Heart left ventricle (tissue), 16 donors: ENCODE results near the gene ENOX2. TPM values are rescaled to one million over a fixed set of nuclear protein-coding genes. Genes with fewer than 3 reads are reported as not detected.

Experiments used
- ATAC-seq, 4 donors: fragments of 200-7000 bp; cut with Tn5 transposase; one replicate each; pipeline ENCODE4 v1.9.1; 2020 to 2022; ENCODE audit warnings: moderate library complexity in 4 of 4, mild to moderate bottlenecking in 3 of 4, moderate number of reproducible peaks in 1 of 4
- DNase-seq, 5 donors: peaks; one replicate each; pipeline ENCODE4 v3.0.0-alpha.2; 2020
- H3K27ac ChIP-seq, 12 donors: fragments of 200-600 bp; sonication (generic) in 4 of 12; one replicate each; pipeline versions ENCODE4 v1.5.0 to v1.8.0; 2016 to 2022; ENCODE audit warnings: mild to moderate bottlenecking in 2 of 12
- H3K27me3 ChIP-seq, 9 donors: fragments of 200-600 bp; sonication (generic) in 2 of 9; one replicate each; pipeline versions ENCODE4 v1.5.1 to v1.8.0; 2016 to 2022; ENCODE audit warnings: mild to moderate bottlenecking in 3 of 9
- H3K36me3 ChIP-seq, 9 donors: fragments of 200-600 bp; sonication (generic) in 2 of 9; one replicate each; pipeline versions ENCODE4 v1.5.0 to v1.8.0; 2018 to 2022; ENCODE audit warnings: mild to moderate bottlenecking in 2 of 9
- H3K4me1 ChIP-seq, 12 donors: fragments of 200-600 bp; sonication (generic) in 4 of 12; one replicate each; pipeline versions ENCODE4 v1.5.0 to v1.8.0; 2016 to 2022; ENCODE audit warnings: mild to moderate bottlenecking in 3 of 12
- H3K4me3 ChIP-seq, 12 donors: fragments of 200-600 bp; sonication (generic) in 4 of 12; one replicate each; pipeline versions ENCODE4 v1.5.0 to v1.8.0; 2017 to 2022; ENCODE audit warnings: mild to moderate bottlenecking in 9 of 12, moderate library complexity in 4 of 12
- H3K9me3 ChIP-seq, 12 donors: fragments of 200-600 bp; sonication (generic) in 4 of 12; one replicate each; pipeline versions ENCODE4 v1.5.0 to v1.8.0; 2016 to 2022; ENCODE audit warnings: mild to moderate bottlenecking in 1 of 12
- CTCF ChIP-seq, 12 donors: fragments of 200-600 bp; sonication (generic) in 4 of 12; IDR thresholded peaks; one replicate each; pipeline versions ENCODE4 v1.5.0 to v1.8.0; 2018 to 2022; ENCODE audit warnings: antibody characterized with exemption in 12 of 12, mild to moderate bottlenecking in 5 of 12
- POLR2A ChIP-seq, 2 donors: fragments of 450-650 bp; IDR thresholded peaks; one replicate each; pipeline ENCODE4 v1.6.1; 2017; ENCODE audit warnings: antibody characterized with exemption in 2 of 2, mild to moderate bottlenecking in 2 of 2, moderate library complexity in 2 of 2
- WGBS, 4 donors: extraction: QIAGEN DNeasy Blood & Tissue Kit in 2 of 4; methylation state at CpG; one replicate each; pipeline versions ENCODE4 v1.1.5 to v1.1.7; 2013 to 2018; 5-methylcytosine and 5-hydroxymethylcytosine counted together
- intact Hi-C, 10 donors: fragments of 100-400 bp; cut with DNase I; formaldehyde crosslinking; loops; one replicate each; pipeline versions ENCODE4 v1.11.1 to v1.14.2; 2022
- polyA plus RNA-seq, 2 donors: library from polyadenylated mRNA; stranded (reverse); fragments of 200-250 nt; gene quantifications; one replicate each; pipeline ENCODE4 v1.2.3, GENCODE V29; 2013
- total RNA-seq, 9 donors: library from RNA; depleted of rRNA in 2 of 9; stranded (reverse); fragments of >200 nt in 2 of 9; fragmentation: NEBNext Ultra II Directional in 3 of 9; extraction: Animal tissue kit (Norgen Biotek cat#: 25700) in 3 of 9; gene quantifications; one replicate each; pipeline versions ENCODE4 v1.1.0 to v1.2.4, GENCODE V29; 2016 to 2023
- donor health status: ischemic (EF 13 %, LVEDD 7.1; RV severe dilation, severe dysfunction).
- donor health status: healthy with polysubstance abuse.
- donor health status: DM: no; HTN: yes; CAD: no.
- donor health status: DM: no; HTN: no; CAD: no.
- donor health status: ischemic (EF 25% LVEDD 6.9; RV normal size, moderate dysfunction).
- donor health status: ischemic (EF 25% LVEDD 5.7; RV mildly dilated, moderate dysfunction).
- donor health status: healthy.
- donor health status: DM: yes; HTN: yes; CAD: no.
- donor health status: ischemic (EF 35%, LVEDD 5.7; RV mildly dilated, moderate dysfunction).
- donor health status: nonischemic (EF 11% LVEDD 7.7; RV severe dilation, severe dysfunction).
- donor health status: DM: yes; HTN: yes; CAD: no.
- donor health status: PGD.
- donor health status: ischemic (EF 29% LVEDD 5.4; RV normal size, mild dysfunction).
- donor health status: nonischemic (EF 23%, LVEDD 6.1; RV moderate dilation, normal function).

Gene ENOX2
- total and polyA plus RNA-seq, 11 donors, result 3.0 to 23.0 (median 17.4) TPM

GRCh38 chrX:130705591-130705990 lies 197.4 kb downstream of the ENOX2 start:
- intact Hi-C loops, result no loop called here
- no peak for ATAC-seq
- TF ChIP-seq POLR2A (IDR thresholded peaks at IDR 0.05), result no peak
- no peak for TF ChIP-seq CTCF (IDR thresholded peaks at IDR 0.05)
- Histone ChIP-seq H3K9me3 (no peaks in the 10 kb centered on the region), H3K27me3 (no peaks in the 10 kb centered on the region), H3K36me3 (peaks cover 0 to 4% (median 0%) of the 10 kb centered on the region in 9 donors), H3K4me3 (no peak overlapping the region), H3K4me1 (peaks cover 0 to 21% (median 2%) of the 10 kb centered on the region in 12 donors), H3K27ac (no peak overlapping the region)
- DNase-seq, result no peak
- WGBS, 4 donors, result 71 to 98% (median 83%) methylated on average over 3 of the region's 3 CpGs

GRCh38 chrX:130704053-130705038 lies 198.7 kb downstream of the ENOX2 start:
- H3K27ac ChIP-seq, result peak overlapping the region in 2 of 12 donors; percentile 26 to 39
- no peaks in the 10 kb centered on the region for H3K27me3 ChIP-seq
- TF ChIP-seq CTCF (IDR thresholded peaks at IDR 0.05) (no peak), POLR2A (IDR thresholded peaks at IDR 0.05) (no peak)
- DNase-seq (no peak), ATAC-seq (peak; percentile 20 to 34 (median 24))
- 60 to 81% (median 67%) methylated on average over 4 of the region's 4 CpGs for WGBS, 4 donors
- H3K9me3 ChIP-seq, result no peaks in the 10 kb centered on the region
- peaks cover 0 to 21% (median 2%) of the 10 kb centered on the region in 12 donors for H3K4me1 ChIP-seq
- peaks cover 0 to 4% (median 0%) of the 10 kb centered on the region in 9 donors for H3K36me3 ChIP-seq
- intact Hi-C loops, result no loop called here
- H3K4me3 ChIP-seq, result peak overlapping the region in 1 of 12 donors; percentile 7

DNA sequence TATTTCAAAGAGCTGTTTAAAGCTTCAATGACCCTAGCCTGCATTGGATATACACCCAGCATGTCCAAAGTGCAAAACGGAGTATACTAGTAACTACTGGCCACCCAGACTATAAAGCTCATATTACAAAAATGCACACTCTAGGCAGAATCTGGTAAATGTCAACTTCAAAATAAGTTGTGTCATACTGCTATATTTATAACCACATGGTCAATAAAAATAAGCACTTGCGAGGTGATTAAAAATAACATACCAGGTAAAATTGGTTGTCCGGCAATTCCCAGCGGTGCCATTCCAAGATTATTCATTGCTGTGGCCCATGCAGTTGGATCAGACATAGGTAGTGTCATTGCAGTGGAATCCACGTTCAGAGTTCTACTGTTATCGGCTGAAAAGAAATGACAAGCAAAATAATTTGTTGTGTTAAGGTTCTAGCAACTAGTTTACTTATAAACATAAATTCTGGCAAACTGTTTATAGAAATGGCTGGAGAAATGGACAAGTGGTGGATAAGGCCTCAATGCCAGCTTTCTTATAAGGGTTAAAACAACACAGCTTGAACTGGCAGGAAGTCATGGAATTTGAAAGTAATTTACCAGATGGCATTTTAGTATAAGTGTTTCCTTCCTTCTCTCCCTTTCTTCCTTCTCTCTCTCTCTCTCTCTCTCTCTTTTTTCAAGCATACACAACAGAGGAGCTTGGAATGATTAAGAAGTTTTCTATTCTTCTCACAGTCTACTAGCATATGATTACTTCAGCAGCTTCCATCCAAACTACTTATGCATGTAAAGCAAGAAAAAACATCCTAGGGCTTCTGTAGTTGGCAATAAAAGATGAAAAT lies 199.9 kb downstream of the ENOX2 start:
- ATAC-seq, result no peak
- 45 to 54% (median 47%) methylated on average over 6 of the region's 6 CpGs for WGBS, 4 donors
- H3K4me1 ChIP-seq, result peaks cover 0 to 21% (median 2%) of the 10 kb centered on the region in 12 donors
- H3K9me3 ChIP-seq, result no peaks in the 10 kb centered on the region
- TF ChIP-seq CTCF (IDR thresholded peaks at IDR 0.05), result no peak
- H3K4me3 ChIP-seq, result no peak overlapping the region
- no peaks in the 10 kb centered on the region for H3K27me3 ChIP-seq
- H3K36me3 ChIP-seq, result peaks cover 0 to 4% (median 0%) of the 10 kb centered on the region in 9 donors
- H3K27ac ChIP-seq, result peak overlapping the region in 3 of 12 donors; percentile 26 to 64 (median 49)
- intact Hi-C loops, result no loop called here
- no peak for DNase-seq

DNA sequence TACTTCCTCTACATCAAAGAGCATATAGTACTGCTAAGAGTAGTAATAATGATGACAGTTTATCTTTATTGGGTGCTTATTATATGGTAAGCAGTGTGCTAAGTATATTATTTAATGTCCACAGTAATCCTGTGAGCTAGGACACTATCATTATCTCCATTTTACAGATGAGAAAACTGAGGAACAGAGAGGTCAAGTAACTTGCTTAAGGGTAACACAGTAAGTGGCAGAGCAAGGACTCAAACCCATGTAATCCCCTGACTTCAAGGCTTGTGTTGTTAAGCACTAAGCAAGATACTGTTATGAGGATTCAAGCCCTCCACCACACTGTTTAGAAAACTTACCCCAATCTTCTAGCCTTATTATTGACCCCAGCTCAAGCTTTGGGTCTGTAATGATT lies 202.4 kb downstream of the ENOX2 start:
- Histone ChIP-seq H3K4me1 (peaks cover 0 to 21% (median 2%) of the 10 kb centered on the region in 12 donors), H3K27me3 (no peaks in the 10 kb centered on the region), H3K9me3 (no peaks in the 10 kb centered on the region), H3K36me3 (peaks cover 0 to 4% (median 0%) of the 10 kb centered on the region in 9 donors), H3K27ac (no peak overlapping the region), H3K4me3 (no peak overlapping the region)
- no peak for ATAC-seq
- no peak for DNase-seq
- intact Hi-C loops, result no loop called here
- TF ChIP-seq CTCF (IDR thresholded peaks at IDR 0.05) (no peak), POLR2A (IDR thresholded peaks at IDR 0.05) (no peak)
